ENCODE data around the gene SCIMP. TPM values are rescaled to one million over a fixed set of nuclear protein-coding genes. Genes with fewer than 3 reads are reported as not detected.

Gene SCIMP
- total and polyA plus RNA-seq, 9 of the 15 experiments (the other 6 are each of a cell fraction or from before 2014, with no cell fraction given) = 0.01 to 0.11 (median 0.04) TPM; not detected in 6

- intact Hi-C loops (cut with micrococcal nuclease) = no loop called here
- peaks cover 2 to 29% of the 10 kb centered on the region in 2 experiments; a peak in 3 of 5 replicates for H3K27me3 ChIP-seq (ENCODE audit: control insufficient read depth in 2 of 2, insufficient read depth in 2 of 2, low read length in 2 of 2)
Measured at GRCh38 chr17:5211458-5211857, 23.2 kb downstream of the SCIMP start.

More at GRCh38 chr17:5211458-5211857, 23.2 kb downstream of the SCIMP start:
- Histone ChIP-seq H3K9ac (ENCODE audit: insufficient read depth in 1 of 2, low read depth in 2 of 2, low read length in 2 of 2) (no peak overlapping the region), H3K4me3 (no peak overlapping the region), H3K9me3 (replicated peaks; ENCODE audit: control insufficient read depth, insufficient read depth, low read depth, low read length) (no peaks in the 10 kb centered on the region), H3K9me1 (ENCODE audit: control insufficient read depth, insufficient read depth, low read length) (no peaks in the 10 kb centered on the region), H2AFZ (ENCODE audit: low read depth, low read length) (no peak overlapping the region), H3K4me2 (ENCODE audit: insufficient read depth, low read length) (no peak overlapping the region), H3K27ac (ENCODE audit: extremely low read depth, low read depth, low read length) (no peak overlapping the region), H3K4me1 (replicated peaks in 1 of 2; ENCODE audit: control insufficient read depth in 2 of 2, insufficient read depth in 2 of 2, low read length in 2 of 2) (no peaks in the 10 kb centered on the region), H4K20me1 (replicated peaks; ENCODE audit: control insufficient read depth, insufficient read depth, low read length) (no peaks in the 10 kb centered on the region), H3K79me2 (ENCODE audit: control insufficient read depth, insufficient read depth, low read length) (no peaks in the 10 kb centered on the region), H3K36me3 (ENCODE audit: control insufficient read depth, insufficient read depth, low read length) (no peaks in the 10 kb centered on the region)
- in situ Hi-C loops (cut with MboI) = no loop called here
- ChIA-PET CTCF (ENCODE audit: low intra/inter-chr PET ratio) (no interaction called here), POLR2A (no interaction called here)
- ATAC-seq (no peak), DNase-seq (ENCODE audit: extremely low read depth in 1 of 4, low spot score in 3 of 4) (no peak), FAIRE-seq (no peak)
- TF ChIP-seq ZNF174 (CRISPR knock-in tag; IDR thresholded peaks at IDR 0.05) (no peak), ZNF444 (CRISPR knock-in tag; IDR thresholded peaks at IDR 0.05) (no peak), ZKSCAN3 (CRISPR knock-in tag; IDR thresholded peaks at IDR 0.05) (no peak), ZC3H11A (IDR thresholded peaks at IDR 0.05; ENCODE audit: low read depth, low read length) (no peak), RAD51 (IDR thresholded peaks at IDR 0.05; ENCODE audit: borderline replicate concordance, low read depth) (no peak), NUFIP1 (IDR thresholded peaks at IDR 0.05; ENCODE audit: partially characterized antibody) (no peak), ZNF282 (CRISPR knock-in tag; IDR thresholded peaks at IDR 0.05) (no peak), KDM5B (IDR thresholded peaks at IDR 0.05; ENCODE audit: insufficient replicate concordance, low read depth, low read length) (no peak), AFF4 (CRISPR knock-in tag; IDR thresholded peaks at IDR 0.05) (no peak), SMARCA5 (IDR thresholded peaks at IDR 0.05) (no peak), MTF1 (CRISPR knock-in tag; IDR thresholded peaks at IDR 0.05; ENCODE audit: borderline replicate concordance) (no peak)
- 0% methylated on average over 5 of the region's 7 CpGs for WGBS (ENCODE audit: insufficient coverage, low coverage, missing lambda C conversion rate)
- BruUV-seq (replicated peaks) = no TSS peak
